Ishikawa (cell line): ENCODE results near the gene REC8.

ENCODE experiments used
- CEBPB ChIP-seq: IDR thresholded peaks from 2 replicates; pipeline ENCODE4 v1.6.1; 2012
- CREB1 ChIP-seq: IDR thresholded peaks from 2 replicates; pipeline ENCODE4 v1.6.1; 2012; ENCODE audit warnings: low read depth
- RAD21 ChIP-seq: IDR thresholded peaks from 2 replicates; pipeline ENCODE4 v1.6.1; 2012; ENCODE audit warnings: low read depth
- TAF1 ChIP-seq: IDR thresholded peaks from 2 replicates; pipeline ENCODE4 v1.6.1; 2012; ENCODE audit warnings: low read depth, mild to moderate bottlenecking
- TEAD4 ChIP-seq: IDR thresholded peaks from 2 replicates; pipeline ENCODE4 v1.6.1; 2012
- TF ChIP-seq, protein P1 (sequence below): IDR thresholded peaks from 2 replicates; pipeline ENCODE4 v1.6.1; 2012; ENCODE audit warnings: low read depth, mild to moderate bottlenecking

GRCh38 chr14:24186831-24187538 lies 15.1 kb downstream of the REC8 start:
- TF ChIP-seq CREB1 (no peak), TEAD4 (no peak), TAF1 (no peak), RAD21 (no peak), CEBPB (no peak)
- TF ChIP-seq, protein P1, sequence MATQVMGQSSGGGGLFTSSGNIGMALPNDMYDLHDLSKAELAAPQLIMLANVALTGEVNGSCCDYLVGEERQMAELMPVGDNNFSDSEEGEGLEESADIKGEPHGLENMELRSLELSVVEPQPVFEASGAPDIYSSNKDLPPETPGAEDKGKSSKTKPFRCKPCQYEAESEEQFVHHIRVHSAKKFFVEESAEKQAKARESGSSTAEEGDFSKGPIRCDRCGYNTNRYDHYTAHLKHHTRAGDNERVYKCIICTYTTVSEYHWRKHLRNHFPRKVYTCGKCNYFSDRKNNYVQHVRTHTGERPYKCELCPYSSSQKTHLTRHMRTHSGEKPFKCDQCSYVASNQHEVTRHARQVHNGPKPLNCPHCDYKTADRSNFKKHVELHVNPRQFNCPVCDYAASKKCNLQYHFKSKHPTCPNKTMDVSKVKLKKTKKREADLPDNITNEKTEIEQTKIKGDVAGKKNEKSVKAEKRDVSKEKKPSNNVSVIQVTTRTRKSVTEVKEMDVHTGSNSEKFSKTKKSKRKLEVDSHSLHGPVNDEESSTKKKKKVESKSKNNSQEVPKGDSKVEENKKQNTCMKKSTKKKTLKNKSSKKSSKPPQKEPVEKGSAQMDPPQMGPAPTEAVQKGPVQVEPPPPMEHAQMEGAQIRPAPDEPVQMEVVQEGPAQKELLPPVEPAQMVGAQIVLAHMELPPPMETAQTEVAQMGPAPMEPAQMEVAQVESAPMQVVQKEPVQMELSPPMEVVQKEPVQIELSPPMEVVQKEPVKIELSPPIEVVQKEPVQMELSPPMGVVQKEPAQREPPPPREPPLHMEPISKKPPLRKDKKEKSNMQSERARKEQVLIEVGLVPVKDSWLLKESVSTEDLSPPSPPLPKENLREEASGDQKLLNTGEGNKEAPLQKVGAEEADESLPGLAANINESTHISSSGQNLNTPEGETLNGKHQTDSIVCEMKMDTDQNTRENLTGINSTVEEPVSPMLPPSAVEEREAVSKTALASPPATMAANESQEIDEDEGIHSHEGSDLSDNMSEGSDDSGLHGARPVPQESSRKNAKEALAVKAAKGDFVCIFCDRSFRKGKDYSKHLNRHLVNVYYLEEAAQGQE: no peak
